PC-3 (cell line): Measurements from ENCODE around the gene CHTF18.

ENCODE experiments used
- EZH2phosphoT487 ChIP-seq: fragments of 300-600 bp; sonication (generic); IDR thresholded peaks from 2 replicates; pipeline ENCODE4 v1.6.1; 2018; ENCODE audit warnings: mild to moderate bottlenecking, antibody characterized with exemption, low read length, borderline replicate concordance
- TF ChIP-seq, protein P1 (sequence below): fragments of 300-600 bp; sonication (generic); conservative IDR thresholded peaks from 2 replicates; pipeline ENCODE4 v1.5.1; 2017; ENCODE audit warnings: antibody characterized with exemption, low read depth, mild to moderate bottlenecking, low read length

DNA sequence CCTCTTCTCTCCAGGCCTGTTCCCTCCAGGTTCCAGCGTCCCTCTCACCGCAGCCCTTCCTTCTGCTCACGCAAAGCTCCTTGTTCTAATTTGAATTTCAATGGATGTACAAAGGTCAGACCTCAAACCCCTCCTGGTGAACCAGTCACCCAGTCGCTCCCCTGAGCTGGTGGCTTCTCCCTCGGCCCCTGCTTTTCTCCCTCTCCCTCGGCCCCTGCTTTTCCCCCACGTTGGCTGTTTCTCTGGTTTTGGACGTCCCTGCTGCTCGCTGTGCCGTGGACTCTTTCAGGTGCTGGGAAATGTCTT lies 36.5 kb upstream of the CHTF18 start:
- TF ChIP-seq, protein P1, sequence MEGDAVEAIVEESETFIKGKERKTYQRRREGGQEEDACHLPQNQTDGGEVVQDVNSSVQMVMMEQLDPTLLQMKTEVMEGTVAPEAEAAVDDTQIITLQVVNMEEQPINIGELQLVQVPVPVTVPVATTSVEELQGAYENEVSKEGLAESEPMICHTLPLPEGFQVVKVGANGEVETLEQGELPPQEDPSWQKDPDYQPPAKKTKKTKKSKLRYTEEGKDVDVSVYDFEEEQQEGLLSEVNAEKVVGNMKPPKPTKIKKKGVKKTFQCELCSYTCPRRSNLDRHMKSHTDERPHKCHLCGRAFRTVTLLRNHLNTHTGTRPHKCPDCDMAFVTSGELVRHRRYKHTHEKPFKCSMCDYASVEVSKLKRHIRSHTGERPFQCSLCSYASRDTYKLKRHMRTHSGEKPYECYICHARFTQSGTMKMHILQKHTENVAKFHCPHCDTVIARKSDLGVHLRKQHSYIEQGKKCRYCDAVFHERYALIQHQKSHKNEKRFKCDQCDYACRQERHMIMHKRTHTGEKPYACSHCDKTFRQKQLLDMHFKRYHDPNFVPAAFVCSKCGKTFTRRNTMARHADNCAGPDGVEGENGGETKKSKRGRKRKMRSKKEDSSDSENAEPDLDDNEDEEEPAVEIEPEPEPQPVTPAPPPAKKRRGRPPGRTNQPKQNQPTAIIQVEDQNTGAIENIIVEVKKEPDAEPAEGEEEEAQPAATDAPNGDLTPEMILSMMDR, result no peak
- no peak for TF ChIP-seq EZH2phosphoT487
